Measurements from ENCODE around the gene NR1H2.
"Not testable (repeated sequence)": the region's sequence is repeated elsewhere in the genome, so short reads cannot be mapped to it uniquely, and the experiment has no call there.

Gene NR1H2

DNA sequence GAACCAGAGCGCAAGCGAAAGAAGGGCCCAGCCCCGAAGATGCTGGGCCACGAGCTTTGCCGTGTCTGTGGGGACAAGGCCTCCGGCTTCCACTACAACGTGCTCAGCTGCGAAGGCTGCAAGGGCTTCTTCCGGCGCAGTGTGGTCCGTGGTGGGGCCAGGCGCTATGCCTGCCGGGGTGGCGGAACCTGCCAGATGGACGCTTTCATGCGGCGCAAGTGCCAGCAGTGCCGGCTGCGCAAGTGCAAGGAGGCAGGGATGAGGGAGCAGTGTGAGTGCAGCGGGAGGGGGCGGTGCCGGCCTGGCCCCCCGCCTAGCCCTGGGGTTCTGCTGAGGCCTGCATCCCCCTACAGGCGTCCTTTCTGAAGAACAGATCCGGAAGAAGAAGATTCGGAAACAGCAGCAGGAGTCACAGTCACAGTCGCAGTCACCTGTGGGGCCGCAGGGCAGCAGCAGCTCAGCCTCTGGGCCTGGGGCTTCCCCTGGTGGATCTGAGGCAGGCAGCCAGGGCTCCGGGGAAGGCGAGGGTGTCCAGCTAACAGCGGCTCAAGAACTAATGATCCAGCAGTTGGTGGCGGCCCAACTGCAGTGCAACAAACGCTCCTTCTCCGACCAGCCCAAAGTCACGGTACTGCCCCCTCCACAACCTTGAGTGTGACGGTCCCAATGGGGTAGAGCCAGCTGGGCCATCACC is 2.1 kb downstream of the NR1H2 start:
- DNase-seq (ENCODE audit: low spot score) = no peak

DNA sequence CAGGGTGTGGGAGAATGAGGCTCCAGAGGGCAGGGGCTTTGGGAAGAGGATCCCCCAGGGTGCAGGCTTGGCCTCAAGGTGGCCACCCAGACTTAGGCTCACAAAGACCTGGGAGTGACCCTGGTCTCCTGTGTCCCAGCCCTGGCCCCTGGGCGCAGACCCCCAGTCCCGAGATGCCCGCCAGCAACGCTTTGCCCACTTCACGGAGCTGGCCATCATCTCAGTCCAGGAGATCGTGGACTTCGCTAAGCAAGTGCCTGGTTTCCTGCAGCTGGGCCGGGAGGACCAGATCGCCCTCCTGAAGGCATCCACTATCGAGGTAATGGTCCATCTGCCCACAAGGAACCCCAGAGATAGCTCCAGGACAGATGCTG is 2.6 kb downstream of the NR1H2 start:
- DNase-seq (ENCODE audit: low spot score) = no peak

DNA sequence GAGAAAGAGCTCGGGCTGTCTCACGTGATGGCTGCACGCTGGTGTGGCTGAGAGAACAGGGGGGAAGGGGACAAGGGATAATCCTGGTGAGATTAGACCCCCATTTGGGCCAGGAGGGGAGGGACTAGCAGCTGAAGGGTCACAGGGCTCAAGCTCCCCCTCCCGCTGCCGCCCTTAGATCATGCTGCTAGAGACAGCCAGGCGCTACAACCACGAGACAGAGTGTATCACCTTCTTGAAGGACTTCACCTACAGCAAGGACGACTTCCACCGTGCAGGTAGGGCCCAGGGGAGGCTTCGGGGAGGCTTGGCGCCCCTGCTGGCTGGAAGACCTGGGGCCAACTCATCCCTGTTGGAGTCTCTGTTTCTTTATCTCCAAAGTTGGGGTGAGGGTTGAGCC is 3.3 kb downstream of the NR1H2 start:
- no peak for DNase-seq (ENCODE audit: low spot score)

DNA sequence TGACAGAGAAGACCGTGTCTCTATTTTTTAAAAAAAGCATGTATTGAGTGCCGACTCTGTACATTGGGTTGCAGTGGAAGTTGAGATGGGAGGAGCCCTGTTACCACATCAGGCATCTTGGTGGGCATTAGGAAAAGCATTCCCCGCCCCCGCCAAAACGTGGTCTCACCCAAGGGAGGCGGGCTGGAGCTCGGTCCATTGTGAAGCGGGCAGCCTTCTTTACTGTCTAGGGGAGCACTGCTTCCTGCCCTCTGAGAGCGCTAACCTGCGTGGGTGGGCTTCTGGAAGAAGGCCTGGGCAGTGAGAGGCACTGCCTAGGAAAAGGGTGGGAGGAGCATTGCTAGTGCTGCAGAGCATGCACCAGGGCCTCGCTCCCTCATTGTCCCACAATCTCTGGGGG is 3.9 kb downstream of the NR1H2 start:
- no peak for DNase-seq (ENCODE audit: low spot score)

DNA sequence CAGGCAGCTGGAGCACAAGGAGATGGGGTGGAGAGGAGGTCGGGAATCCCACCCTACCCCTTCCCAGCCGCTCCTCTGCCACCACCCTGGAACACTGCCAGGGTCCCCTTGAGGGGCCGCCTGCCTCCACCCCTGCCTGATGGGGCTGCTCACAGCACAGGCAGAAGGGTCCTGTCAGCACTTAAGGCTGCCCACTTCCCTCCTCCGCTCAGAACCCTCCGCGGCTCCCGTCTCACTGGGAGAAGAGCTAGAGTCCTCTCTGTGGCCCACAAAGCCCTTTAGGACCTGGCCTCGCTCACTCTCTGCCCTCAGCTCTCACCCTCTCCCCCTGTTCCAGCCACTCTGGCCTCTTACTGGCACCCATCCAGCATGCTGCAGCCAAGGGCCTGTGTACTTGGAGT is 4.5 kb downstream of the NR1H2 start:
- no peak for DNase-seq (ENCODE audit: low spot score)

DNA sequence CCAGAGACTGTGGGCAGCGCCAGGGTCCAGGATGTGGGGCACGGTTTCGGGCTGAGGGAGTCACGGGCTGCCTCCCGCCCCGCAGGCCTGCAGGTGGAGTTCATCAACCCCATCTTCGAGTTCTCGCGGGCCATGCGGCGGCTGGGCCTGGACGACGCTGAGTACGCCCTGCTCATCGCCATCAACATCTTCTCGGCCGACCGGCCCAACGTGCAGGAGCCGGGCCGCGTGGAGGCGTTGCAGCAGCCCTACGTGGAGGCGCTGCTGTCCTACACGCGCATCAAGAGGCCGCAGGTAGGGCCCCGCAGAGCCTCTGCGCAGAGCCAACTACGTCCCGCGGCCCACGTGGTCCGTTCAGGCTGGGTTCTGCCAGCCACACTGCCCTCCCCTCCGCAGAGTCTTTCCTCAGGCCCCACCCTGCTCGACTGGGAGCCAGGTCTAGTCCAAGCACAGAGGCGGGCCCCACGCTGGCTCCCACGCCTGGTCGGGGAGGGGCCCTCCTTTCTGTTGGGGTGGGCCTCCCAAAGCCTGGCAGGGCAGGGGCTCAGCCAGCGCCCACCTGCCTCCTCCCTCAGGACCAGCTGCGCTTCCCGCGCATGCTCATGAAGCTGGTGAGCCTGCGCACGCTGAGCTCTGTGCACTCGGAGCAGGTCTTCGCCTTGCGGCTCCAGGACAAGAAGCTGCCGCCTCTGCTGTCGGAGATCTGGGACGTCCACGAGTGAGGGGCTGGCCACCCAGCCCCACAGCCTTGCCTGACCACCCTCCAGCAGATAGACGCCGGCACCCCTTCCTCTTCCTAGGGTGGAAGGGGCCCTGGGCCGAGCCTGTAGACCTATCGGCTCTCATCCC is 5.8 kb downstream of the NR1H2 start:
- DNase-seq (ENCODE audit: low spot score) = no peak

DNA sequence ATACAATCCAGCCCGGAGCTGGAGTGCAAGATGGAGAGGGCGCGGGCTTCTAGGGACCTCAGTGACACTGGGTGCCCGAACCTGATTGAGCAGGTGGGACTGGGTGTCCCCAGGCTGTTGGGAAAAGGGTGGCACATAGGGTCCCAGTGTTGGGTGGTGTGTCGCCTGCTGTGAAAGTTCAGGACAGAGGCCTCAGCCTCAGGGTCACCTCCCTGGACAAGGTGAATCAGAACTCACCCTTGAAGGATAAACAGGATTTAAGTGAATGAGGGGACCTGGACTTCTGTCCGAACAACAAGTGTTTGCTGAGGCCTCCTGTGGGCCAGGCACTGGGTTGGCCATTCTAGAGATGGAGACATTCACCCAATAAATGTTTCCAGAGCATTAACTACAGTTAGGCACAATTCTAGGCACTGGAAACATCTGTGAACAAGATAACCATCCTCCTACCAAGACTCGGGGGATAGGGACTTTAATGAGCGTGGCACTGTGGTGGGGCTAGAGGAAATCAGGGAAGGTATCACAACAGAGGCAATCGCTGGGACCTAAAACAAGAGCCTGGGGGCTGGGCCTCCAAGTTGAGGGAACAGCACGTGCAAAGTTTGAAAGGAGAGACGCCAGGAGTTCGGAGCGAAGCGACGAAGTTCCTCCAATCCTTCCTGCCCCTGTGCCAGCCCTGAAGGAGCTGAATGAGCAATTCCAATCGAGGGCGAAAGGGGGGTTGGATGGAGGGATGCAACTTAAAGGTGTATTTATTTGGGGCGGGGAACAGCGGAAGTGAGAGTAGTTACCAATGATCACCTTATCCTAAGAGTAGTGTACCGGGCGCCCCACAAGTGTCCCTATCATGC is 7.0 kb downstream of the NR1H2 start:
- no peak for DNase-seq (ENCODE audit: low spot score)

DNA sequence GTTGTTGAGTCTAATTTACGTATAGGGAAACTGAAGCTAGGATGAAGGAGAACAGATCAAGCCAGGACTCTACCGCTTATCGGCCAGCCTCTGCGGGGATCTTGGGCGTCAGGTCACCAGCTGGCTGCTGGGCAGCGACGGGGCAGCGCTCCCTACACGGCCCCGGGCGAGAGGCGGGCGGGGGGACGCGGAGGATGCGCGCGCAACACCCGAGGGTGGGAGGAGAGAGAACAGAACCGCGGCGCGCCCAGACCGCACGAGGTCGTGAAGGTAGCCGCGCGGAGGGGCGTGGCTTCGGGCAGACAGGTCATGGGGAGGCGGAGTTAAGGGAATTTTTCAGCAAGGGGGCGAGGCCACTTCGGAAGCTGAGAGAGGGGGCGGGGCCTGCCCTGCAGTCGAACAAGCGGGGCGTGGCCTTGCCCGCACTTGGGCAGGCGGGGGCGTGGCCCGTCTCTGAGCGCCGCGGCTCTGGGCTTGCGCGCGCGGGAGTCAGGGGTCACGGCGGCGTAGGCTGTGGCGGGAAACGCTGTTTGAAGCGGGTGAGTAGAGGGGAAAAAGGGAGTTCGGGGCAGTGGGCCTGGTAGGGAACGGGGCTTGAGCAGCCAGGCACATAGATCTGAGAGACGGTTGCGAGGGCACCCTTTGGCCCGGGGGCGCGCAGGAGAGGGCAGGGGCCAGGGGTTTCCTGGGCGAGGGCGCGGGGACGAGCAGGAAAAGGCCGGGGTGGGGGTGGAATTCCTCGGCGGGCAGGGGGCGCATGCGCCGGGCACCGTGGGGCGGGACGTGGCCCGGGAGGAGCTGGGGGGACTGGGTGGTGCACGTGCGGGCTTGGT is 7.8 kb downstream of the NR1H2 start, which contains the start of gene POLD1:
POLD1 (plus strand) TSS at position 496 of the 833 bp plus-strand sequence. CDS start 14,505 bp downstream, outside the sequence.
- DNase-seq (ENCODE audit: low spot score) = peak; percentile 98

DNA sequence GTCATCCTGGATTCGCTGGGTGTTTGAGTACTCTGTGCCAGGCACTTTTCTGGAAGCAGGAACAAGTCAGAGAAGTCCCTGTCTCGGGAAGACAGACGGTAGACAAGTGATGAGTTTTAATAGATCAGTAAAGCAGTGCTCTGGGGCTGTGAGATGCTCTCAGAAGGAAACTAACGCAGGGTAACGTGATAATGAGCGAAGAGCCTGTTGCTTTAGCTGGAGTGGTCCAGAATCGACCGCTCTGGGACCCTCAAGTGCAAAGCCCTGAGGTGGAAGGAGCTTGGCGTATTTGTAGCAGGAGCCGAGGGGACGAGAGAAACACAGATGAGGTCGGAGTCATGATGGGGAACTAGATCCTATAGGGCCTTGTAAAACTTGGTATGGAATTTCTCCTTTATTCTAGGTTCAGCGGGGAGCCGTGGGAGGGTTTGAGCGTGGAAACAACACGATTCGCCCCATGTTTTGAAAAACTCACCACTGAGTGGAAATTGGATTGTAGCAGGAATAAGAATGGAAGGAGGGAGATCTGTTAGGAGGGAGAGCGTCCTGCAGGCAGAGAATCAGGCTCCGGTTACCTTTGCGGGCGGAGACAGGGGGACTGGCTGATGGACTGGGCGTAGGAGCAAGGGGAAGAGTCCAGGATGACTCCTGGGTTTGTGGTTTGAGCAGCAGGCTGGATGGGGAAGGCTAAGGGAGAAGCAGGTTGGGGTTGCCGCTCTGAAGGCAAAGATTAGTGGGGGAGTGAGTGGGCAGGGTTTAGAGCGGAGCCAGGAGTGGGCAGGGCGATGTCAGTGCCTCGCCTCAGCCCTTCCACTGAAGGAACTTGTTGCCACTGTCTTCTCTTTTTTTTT is 8.7 kb downstream of the NR1H2 start:
- DNase-seq (ENCODE audit: low spot score) = no peak

DNA sequence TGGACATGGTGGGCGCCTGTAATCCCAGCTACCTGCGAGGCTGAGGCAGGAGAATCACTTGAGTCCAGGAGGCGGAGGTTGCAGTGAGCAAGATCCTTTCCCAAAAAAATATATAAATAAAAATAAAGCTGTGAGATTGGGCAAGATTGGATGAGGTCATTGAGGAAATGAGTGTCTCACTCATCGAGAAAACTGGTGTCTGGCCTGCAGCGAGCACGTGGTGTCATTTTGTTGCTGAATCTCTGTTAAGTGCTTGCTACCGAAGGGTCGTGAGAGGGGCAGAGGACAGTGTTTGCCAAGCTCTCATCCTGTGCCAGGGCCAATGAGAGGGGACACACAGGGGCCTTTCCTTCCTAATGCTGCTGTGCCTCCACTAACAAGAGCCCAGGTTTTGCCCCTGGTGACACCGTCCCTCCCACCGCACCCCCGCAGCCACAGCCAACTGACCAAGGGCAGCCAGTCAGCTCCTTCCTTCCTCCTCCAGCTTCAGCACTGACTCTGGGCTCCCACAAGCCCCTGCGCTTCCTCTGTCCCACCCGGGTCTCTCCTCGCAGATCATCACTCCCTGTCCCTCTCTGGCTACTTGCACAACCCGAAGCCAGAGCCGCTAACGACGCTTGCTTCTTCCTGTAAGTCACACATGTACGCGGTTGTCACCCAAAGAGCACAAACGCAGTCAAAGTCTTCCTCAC is 11.1 kb downstream of the NR1H2 start:
- DNase-seq (ENCODE audit: low spot score) = no peak

DNA sequence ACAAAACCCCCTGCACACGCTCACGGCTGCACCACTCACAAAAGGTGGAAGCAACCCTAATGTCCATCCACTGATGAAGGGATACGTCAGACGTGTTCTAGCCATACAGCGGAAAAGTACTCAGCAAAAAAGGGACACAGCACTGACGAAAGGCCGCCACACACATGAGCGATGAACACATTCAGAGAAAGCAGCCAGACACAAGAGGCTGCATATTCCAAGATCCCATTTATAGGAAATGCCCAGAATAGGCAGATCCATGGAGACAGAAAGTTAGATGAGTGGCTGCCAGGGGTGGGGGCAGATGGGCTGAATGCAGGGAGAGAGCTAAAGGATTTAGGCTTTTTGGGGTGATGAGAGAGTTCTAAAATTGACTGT is 11.6 kb downstream of the NR1H2 start:
- no peak for DNase-seq (ENCODE audit: low spot score)

DNA sequence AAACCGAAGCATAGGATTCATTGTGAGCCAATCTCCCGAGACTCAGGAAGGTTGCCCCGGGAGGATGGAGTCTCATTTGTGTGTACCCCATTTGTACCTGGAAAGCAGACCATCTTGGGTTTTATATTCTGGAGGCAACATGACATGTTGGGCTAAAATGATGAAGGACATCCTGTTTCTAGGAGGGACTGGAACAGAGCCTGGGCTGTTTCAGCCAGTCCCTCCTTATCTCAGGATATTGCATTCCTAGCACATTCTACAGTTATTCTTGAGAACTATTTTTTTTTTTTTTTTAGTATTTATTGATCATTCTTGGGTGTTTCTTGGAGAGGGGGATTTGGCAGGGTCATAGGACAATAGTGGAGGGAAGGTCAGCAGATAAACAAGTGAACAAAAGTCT is 14.0 kb downstream of the NR1H2 start:
- DNase-seq (ENCODE audit: low spot score) = not testable (repeated sequence)

DNA sequence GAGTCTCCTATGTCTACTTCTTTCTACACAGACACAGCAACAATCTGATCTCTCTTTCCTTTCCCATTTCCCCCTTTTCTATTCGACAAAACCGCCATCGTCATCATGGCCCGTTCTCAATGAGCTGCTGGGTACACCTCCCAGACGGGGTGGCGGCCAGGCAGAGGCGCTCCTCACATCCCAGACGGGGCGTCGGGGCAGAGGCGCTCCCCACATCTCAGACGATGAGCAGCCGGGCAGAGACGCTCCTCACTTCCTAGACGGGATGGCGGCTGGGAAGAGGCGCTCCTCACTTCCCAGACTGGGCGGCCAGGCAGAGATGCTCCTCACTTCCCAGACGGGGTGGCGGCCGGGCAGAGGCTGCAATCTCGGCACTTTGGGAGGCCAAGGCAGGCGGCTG is 14.7 kb downstream of the NR1H2 start:
- DNase-seq (ENCODE audit: low spot score) = not testable (repeated sequence)

DNA sequence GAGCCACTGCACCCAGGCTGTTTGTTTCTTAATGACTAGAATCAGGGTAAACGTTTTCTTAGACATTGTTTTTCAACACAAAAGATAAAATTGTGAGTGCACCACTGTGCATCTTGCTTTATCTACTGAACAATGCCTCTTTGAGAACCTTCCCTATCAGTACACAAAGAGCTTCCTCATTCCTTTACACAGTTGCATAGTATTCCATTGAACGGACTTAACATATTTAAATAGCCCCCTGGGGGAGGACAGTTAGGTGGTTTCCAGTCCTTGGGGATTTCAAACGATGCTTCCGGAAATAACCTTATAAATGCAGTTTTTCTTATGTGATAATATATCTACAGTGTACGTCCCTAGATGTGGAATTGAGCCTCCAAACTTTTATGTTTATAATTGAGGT is 16.5 kb downstream of the NR1H2 start:
- no peak for DNase-seq (ENCODE audit: low spot score)

DNA sequence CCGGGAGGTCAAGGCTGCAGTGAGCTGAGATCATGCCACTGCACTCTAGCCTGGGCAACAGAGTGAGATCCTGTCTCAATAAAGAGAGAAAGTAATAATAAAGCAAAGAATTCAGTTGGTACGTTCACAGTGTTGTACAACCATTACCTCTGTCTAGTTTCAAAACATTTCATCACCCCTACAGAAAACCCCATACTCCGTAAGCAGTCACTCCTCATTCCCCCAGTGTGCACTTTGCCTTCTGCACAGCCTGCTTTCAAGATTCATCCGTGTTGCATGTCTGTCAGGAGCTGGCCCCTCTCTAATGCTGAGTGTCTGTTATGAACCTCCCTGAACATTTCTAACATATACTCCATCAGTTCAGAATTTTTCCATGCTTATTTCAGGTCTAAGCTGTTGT is 17.3 kb downstream of the NR1H2 start:
- no peak for DNase-seq (ENCODE audit: low spot score)

DNA sequence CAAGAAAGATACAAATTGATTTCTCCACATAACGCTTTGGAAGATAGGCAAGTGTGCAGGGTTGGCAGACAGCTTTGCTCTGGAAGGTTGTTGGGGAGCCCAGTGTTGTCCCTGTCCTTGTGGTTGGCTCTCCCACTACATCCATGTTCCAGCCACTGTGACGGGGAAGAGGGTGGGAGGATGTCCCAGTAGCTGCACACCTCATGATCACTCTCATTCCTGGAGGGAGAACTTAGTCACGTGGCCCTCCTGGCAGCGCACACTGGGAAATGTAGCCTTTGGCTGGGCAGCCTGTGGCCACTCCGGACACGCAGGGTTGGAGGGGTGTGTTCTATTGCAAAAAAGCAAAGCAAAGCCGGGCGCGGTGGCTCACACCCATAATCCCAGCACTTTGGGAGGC is 17.8 kb downstream of the NR1H2 start:
- DNase-seq (ENCODE audit: low spot score) = no peak

DNA sequence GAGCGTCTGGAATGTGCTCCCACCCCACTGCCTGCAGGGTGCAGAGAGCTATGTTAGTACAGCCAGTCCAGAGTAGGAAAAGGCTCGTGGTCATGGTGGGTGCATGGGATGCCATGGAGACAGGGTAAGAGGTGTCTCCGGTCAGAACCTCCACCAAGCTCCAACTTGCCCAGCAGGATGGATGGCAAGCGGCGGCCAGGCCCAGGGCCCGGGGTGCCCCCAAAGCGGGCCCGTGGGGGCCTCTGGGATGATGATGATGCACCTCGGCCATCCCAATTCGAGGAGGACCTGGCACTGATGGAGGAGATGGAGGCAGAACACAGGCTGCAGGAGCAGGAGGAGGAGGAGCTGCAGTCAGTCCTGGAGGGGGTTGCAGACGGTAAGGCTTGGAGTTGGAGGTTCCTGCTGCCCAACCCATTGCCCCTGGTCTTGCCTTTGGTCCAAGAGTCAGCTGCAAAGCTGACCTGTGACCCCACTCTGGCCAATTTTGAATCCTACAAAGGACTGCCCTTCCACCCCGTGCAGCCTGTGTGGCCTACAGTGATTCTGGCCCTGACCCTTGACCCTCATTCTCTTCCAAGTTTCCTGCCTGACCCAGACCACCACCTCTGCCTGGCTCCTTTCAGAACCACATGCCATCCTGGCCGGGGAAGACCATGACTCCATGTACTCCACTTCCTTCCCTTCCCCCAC is 22.6 kb downstream of the NR1H2 start:
- no peak for DNase-seq (ENCODE audit: low spot score)

DNA sequence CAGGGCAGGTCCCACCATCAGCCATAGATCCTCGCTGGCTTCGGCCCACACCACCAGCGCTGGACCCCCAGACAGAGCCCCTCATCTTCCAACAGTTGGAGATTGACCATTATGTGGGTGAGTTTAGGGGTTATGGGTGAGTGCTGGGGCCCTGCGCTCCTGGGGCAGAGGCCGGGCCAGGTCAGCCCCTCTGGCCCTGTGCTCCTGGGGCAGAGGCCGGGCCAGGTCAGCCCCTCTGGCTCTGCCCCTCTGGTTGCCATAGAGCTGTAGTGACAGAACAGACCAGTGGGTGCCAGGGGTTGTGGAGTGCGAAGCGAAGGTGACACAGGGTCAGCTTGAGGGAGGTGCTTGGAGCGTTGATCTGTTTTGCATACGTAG is 23.1 kb downstream of the NR1H2 start:
- no peak for DNase-seq (ENCODE audit: low spot score)

DNA sequence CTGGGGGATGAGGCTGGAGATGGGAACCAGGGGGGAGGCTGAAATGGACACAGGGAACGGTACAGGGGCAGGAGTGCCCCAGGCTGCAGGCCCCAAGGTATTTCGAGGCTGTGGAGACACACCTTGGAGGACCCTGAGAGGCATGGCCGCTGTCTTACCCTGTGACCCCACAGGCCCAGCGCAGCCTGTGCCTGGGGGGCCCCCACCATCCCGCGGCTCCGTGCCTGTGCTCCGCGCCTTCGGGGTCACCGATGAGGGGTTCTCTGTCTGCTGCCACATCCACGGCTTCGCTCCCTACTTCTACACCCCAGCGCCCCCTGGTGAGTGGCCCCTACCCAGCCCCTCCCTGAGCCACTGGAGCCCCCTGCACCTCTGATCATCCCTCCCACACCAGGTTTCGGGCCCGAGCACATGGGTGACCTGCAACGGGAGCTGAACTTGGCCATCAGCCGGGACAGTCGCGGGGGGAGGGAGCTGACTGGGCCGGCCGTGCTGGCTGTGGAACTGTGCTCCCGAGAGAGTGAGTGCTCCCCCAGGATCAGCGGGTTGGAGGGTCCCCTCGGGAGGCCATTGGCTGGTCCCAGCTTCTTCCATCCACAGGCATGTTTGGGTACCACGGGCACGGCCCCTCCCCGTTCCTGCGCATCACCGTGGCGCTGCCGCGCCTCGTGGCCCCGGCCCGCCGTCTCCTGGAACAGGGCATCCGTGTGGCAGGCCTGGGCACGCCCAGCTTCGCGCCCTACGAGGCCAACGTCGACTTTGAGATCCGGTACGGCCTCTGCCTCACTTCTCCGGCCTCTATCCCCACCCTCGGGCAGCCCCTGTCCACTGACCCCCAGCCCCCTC is 25.6 kb downstream of the NR1H2 start:
- DNase-seq (ENCODE audit: low spot score) = peak; percentile 42
